GM19099 (cell line): ENCODE measurements around the gene OSBPL6.

Source experiments
- POLR2A ChIP-seq: IDR thresholded peaks from 3 replicates; pipeline ENCODE4 v1.6.1; 2011; ENCODE audit warnings: low read depth; ENCODE audit not compliant: insufficient read length; ENCODE audit errors: extremely low read depth

The OSBPL6 gene

DNA sequence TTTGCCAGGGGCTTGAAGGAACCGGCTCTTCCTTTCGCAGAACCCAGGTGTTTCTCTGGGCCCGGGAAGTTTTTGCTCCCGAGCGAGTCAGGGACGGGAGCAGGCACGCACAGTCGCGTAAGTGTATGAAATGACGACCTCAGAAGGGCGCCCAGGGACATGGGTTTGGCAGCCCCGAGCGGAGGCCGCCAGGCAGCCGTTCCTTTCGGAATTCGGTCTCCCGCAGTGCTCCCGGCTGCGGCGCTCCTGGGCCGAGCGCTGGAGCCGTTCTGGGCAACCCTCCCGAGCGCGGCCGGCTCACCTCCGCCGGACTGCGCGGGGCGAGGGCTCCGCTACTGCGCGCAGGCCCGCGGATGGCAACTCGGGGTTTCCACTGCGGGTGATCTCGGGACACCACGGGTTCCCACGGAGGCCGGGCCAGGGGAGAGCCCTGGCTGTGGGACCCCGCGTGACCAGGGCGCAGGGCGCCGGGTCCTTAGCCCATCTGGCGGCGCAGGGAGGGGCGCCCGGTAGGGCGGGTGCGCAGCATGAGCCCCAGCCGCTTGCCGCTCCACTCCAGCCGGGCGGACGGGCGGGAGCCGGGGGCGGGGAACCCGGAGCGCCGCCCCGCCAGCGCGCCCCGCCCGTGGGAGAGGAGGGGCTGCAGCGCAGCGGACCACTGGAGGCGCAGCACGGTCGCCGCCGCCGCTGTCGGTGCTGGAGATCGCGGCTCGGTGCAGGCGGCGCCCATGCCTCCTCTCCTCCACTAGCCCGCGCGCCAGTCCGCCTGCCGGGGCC lies at the start of gene OSBPL6:
Gene OSBPL6, plus strand, starts transcription at position 690 of the 777 bp plus-strand sequence. CDS start 111,673 bp downstream, outside the sequence.
- no peak for TF ChIP-seq POLR2A

DNA sequence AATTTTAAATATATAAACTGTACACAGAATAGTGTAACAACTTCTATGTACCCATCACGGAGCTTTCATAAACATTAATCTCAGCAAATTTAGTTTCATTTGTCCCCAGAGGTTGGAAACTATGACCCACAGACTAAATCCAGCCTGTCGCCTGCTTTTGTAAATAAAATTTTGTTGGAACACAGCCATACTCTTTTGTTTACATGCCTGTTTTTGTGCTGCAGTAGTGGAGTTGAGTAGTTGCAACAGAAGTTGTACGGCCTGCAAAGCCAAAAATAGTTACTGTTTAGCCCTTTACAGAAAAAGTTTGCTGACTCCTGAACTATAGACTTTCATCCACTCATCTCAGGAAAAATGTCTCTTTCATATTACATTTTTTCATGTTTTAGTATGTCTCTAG lies 42.3 kb upstream of the OSBPL6 start:
- no peak for TF ChIP-seq POLR2A

DNA sequence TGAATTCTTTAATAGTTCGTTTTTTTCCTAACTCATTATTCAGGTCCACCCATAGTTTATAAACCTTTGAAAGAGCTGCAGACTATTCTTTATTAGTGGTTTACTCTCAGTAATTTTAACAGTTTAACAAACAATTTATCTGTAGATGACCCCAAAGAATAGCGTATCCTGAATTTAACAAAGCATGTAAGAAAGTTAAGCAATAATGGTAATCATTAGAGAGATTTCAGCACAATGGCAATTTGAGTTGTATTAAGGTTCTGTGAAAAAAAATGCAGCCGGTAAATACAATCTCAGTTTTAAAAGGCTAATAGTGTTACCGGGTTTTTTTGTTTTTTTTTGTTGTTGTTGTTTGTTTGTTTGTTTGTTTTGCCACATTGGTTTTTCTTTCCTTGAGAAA lies 41.8 kb upstream of the OSBPL6 start:
- no peak for TF ChIP-seq POLR2A

DNA sequence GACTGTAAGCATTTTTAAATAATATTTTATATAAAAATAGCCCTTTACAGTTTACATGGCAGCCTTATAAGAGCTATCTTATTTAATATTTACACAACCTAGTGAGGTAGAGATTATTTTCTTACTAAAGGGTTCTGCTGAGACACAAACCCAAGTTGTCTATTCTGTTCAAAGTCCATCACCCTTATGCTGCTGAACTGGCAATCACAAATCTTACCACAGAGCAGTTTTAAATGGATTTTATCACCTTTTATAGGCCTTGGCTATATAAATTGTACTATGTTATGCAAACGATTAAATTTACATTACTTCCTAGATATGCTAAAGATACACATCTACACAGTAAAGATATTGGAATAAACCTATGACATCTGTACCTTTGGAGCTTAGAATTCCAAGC lies 41.3 kb upstream of the OSBPL6 start:
- no peak for TF ChIP-seq POLR2A

DNA sequence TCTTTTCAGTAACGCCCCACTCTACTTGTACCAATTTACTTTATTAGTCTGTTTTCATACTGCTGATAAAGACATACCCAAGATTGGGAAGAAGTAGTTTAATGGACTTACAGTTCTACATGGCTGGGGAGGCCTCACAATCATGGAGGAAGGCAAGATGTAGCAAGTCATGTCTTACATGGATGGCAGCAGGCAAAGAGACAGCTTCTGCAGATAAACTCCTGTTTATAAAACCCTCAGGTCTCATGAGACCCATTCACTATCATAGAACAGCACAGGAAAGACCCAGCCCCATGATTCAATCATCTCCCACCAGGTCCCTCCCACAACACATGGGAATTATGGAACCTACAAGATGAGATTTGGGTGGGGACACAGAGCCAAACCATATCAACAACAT lies 38.8 kb upstream of the OSBPL6 start:
- TF ChIP-seq POLR2A = no peak

DNA sequence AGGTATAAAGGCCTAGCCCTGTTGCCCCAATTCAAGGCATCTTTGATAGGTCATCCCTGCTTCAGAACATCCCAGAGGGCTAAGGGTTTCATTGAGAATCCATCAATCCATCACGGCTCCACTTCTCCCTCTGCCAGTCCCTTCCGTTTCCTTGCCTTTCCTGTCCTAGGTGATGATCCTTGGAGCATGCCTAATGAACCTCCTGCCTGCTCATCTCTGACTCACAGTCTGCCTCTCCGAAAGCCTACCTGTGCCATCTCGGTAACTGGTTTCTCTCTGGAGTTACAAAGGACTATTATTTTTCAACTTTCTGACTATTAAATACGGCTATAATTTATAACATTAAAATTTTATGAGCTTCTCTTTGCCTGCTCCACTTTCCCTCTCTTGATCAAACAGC lies 36.7 kb upstream of the OSBPL6 start:
- TF ChIP-seq POLR2A = no peak

DNA sequence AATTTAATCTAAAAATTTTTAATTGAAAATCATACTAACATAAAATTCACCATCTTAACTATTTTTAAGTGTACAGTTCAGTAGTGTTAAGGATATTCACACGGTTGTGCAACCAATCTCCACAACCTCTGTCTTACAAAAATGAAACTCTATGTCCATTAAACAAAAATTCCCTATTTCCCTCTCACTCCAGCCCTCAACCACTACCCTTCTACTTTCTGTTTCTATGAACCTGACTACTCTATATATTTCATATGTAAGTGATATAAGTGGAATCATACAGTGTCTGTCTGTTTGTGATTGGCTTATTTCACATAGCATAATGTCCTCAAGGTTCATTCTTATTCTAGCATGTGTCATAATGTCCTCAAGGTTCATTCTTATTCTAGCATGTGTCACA lies 34.3 kb upstream of the OSBPL6 start:
- TF ChIP-seq POLR2A = no peak

DNA sequence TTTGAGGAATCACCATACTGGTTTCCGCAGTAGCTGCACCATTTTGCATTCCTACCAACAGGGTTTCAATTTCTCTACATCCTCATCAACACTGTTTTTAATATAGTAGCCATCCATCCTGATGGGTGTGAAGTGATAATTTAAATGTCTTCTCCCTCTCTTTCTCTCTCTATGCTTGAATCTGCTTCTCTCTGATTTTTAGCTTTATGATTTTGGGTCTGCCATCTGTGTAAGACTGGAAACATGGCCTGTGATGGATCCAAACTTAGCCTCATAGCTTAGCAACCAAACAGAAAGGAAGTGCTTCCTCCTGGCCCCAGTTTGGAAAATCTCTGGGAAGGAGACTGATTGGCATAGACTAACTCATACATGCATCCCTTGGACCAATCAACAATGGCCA lies 33.7 kb upstream of the OSBPL6 start:
- no peak for TF ChIP-seq POLR2A

DNA sequence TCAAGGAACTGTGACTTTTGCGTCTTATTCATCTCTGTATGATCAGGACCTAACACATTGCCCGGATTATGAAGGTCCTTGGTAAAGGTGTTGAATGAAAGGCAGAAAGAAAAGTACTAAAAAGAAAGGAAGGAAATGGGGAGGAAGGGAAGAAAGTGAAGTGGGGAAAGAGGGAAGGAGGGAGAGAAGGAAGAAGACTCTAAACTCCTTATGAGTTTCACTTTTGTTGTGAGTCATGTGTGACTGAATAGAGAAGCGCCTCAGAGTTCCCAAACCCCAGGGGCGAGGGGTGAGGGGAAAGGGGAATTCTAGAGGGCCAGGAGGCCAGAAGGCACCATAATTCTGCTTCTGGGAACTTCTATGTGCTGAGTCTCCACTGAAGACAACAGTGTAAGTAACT lies 30.9 kb upstream of the OSBPL6 start:
- TF ChIP-seq POLR2A = no peak

DNA sequence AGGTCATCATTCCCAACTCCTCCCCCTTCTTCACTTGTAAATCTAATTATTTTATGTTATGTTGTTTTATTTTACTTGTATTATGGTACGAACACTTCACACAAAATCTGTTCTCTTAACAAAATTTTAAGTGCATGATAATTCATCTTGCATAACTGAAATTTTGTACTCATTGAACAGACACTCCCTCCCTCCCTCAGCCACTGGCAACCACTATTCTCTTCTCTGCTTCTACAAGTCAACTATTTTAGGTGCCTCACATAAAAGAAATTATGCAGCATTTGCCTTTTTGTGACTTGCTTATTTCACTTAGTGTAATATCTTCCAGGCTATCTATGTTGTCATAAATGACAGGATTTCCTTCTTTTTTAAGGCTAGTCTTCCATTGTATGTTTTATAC lies 30.4 kb upstream of the OSBPL6 start:
- no peak for TF ChIP-seq POLR2A

DNA sequence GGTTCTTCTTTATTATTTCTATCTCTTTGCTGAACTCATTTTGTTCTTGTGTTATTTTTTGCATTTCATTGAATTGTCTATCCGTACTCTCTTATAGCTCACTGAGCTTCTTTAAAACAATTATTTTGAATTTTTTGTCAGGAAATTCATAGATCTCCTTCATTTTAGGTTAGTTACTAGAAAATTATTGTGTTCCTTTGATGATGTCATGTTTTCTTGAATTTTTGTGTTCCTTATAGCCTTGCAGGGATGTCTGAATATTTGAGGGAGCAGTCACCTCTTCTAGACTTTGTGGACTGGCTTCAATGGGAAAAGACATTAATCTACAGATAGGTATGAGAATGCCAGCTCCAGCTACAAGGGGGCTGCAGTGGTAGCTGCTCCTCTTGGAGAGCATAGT lies 20.7 kb upstream of the OSBPL6 start:
- no peak for TF ChIP-seq POLR2A

DNA sequence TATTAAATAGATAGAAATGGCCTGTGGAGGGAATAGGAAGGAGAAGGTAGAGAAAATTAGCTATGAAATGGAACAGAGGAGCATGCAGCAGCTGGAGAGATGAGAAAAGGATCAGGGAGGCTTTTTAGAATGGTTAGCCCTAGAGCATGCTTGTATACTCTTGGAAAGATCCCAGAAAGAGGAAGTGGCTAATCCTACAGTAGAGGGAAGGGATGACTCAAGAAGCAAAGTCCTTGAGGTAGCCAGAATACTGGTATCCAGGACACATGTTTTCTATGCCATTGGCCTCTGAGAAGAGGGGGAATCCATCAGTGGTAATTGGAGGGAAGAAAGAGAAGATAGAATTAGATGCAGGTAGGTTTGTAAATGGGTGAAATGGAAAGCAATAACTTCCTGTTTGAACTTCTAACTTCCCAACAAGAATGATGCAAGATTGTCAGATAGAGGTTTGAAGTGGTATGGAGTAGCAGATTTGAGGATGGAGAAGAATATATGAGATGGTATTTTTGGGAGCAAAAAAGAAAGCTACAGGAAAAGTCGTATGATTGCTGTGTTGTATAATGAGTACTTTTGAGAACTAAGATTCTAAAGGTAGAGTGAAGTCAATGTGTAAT lies 17.1 kb upstream of the OSBPL6 start:
- no peak for TF ChIP-seq POLR2A

DNA sequence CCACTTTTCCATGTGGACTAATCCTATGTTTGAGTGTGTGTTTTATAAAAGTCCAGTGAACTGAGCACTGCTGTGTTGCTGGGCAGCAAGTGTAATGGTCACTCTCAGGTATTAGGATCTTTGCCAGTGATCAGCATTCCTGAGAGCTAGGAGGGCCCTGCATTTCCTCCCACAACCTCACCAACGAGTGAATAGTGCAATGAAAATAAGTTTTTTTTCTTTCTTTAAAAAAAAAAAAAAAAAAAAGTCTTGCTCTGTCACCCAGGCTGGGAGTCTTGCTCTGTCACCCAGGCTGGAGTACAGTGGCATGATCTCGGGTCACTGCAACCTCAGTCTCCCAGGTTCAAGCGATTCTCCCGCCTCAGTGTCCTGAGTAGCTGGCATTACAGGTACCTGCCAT lies 6.5 kb upstream of the OSBPL6 start:
- TF ChIP-seq POLR2A = no peak

DNA sequence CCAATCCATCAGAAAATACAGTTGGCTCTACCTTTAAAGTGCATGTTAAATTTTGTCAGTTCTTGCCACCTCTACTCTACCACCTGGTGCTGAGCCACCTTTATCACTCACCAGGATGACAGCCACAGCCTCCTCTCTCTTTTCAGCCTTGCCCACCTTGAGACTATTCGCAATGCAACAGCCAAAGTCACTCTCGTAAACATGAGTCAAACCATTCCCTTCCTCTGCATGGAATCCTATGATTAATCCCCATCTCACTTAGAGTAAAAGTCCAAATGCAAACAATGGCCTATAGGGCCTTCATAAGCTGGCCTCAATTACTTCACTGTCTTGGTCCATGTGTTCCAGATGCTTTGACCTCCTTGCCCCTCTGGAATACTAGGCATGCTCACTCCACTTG lies 5.8 kb upstream of the OSBPL6 start:
- TF ChIP-seq POLR2A = no peak

DNA sequence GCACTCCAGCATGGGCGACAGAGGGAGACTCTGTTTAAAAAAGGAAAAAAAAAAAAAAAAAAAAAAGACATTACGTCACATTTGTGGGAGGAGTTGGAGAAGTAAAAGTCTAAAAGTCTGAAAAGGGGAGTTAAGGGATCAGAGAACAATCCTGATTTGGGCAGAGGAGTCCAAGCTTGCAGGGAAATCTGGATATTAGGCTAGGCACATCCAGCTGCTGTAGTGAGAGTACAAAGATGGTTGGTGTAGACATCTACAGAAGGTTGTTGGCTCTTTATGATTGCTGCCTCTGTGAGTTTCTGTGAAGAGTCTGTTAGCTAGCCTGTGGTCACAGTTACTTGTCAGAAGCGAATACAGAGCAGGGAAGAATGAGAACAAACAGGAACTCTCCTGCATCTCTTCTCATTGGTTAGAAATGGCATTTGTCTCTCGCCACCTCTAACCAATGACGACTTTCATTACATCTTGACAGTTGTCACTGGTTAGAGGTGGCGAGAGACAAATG lies 3.3 kb upstream of the OSBPL6 start:
- no peak for TF ChIP-seq POLR2A

DNA sequence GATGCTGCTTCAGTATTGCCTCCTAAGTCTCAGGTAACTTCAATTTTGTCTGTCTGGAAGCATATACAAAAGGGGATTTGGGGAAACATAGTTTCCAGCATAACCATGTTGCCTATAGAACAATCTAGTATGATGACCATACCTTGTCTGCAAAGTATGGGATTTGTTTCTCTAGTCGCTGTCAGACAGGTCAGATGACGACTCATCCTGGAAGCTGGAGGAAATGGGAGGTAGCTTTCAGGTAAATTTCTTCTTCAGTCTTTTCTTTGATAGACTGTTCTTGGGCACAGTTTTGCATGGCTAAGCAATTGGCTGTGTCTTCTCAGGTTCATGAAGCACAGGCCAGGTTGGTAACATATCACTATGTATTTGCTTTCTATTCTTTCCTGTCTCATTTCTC lies 2.8 kb upstream of the OSBPL6 start:
- TF ChIP-seq POLR2A = no peak

DNA sequence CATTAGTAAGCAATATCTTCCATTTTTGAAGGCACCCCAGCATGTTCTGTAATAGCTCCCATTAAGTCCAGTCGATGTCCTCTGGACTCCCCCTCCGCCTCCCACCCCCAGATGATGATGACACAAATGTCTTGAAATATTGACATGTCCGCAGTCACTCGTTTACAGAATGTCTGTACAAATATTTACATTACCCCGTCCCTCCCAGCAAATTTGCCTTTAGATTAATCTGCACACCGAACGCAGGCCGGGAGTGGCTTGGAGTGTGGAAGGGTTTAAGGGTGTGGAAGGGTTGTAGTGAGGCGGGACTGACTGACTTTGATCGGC lies 853 bp upstream of the OSBPL6 start:
- no peak for TF ChIP-seq POLR2A

DNA sequence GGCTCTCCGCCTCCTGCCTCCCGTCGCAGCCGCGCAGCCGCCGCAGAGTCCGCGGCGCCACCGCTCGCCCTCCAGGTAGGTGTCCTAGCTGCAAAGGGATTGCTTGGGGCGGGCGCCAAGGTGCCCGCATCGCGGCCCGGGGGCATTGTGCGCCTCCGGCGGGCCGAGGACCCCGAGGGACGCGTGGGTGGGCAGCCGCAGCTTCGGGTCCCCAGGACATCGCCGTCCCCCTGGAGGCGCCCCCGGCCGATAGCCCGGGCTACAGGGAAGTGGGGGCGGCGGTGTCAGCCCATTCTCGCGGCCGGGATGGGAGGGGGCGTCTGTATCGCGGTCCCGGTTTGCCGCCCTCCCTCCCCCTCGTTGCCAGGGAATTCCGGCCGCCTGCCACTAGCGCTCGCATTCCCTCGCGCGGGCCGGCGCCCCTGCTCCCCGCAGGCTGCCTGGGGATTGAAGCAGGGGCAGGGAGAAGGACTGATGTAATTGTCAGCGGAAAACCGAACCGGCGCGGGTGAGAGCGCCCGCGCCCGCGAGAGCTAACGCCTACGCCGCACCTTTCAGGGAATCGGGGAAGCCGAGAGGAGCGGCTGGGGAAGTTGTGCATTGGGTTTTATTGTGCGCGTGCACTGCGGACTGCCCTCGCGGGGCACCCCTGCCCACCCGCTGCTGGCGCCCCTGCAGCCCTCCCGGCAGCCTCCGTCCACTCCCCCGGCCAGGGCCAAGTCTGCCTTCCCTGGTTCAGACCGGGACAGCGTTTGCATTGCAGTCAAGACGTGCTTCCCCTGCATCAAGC lies 483 bp downstream of the OSBPL6 start:
- TF ChIP-seq POLR2A = no peak
